ENCODE results near the gene TTC16.
A peak's percentile ranks its signal among the peaks of the same experiment; 100 is the strongest.
"Not testable (repeated sequence)": the region's sequence is repeated elsewhere in the genome, so short reads cannot be mapped to it uniquely, and the experiment has no call there.

The TTC16 gene

GRCh38 chr9:127746959-127747569 lies 31.2 kb downstream of the TTC16 start:
- DNase-seq, result peak; percentile 47

DNA sequence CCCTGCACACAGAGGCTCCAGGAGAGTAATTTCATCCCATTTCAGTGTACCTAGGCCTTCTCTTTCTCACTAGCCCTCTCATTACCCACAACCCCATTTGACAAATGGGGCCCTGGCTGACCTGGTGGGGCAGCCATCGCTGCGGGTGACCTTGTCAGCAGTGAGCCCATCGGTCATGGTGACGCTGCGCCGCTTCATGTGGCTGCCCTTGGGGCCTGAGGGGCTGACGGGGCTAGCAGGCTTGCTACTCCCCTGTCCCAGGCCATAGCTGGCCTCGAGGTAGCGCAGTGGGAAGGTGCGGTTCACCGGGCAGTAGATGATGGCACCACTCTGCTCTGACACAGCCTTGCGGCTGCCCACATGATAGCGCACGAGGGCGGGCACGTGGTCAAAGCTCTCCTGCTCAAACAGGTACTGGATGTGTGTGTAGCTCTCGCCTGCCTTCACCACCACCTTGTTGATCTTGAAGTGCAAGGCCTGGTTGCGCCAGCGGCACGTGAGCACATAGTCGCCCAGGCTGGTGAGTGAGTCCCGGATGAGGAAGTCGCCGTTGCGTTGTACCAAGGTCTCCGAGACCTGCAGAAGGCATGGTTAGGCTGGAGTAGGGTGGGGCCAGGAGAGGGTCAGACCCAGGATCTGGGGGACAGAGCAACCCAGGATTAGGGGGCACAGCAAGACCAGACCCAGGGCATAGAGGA lies 33.4 kb downstream of the TTC16 start:
- no peak for DNase-seq

GRCh38 chr9:127751269-127752054 lies 35.6 kb downstream of the TTC16 start:
- no peak for DNase-seq

- DNase-seq, result no peak
Measured at GRCh38 chr9:127753148-127753547, 37.3 kb downstream of the TTC16 start.

GRCh38 chr9:127753622-127754021 lies 37.7 kb downstream of the TTC16 start:
- no peak for DNase-seq

DNA sequence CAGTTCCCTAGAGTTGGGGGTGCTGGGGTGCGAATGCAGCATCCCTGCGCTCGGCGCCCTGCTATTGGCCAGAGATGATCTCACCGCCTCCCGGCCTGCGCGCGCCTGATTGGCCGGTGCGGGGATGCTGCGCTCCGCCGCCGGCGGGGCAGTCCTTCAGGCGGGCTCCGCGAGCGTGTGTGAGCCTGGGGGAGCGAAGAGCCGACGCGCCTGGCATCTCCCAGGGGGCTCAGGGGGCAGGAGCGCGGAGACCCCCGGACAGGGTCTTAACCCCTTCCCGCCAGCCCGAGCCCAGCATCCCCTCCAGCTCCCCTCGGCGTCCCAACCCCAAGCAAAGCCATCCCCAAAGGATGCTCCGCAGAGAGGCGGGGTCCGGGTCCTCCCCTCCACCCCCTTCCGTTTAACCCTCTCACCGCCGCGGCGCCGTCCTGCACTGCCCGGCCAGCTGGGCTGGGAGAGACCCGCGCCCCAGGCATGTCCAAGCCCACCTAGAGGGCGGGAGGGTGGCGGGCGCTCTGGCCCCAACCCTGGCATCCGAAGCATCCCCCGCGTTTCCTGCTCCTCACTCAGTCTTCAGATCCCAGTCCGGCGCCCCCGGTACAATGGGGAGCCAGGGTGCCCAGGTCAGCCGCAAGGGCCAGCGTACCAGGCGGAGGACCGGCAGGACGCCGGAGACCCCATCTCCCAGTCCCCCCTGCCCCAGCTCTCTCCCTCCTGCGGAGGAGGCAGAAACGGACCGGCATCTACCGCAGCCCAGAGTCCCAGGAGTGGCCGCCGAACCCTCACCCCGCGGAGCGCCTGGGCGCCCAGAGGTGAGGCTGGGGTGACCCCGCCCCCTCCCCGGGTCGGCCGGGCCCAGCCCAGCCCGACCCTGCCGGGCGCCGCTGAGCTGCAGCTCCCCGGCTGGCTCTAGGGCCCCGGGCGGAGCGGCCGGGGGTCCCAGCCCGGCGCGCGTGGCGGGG lies 38.5 kb downstream of the TTC16 start:
- no peak for DNase-seq

- DNase-seq, result no peak
Measured at GRCh38 chr9:127755061-127756060, 39.5 kb downstream of the TTC16 start.

DNA sequence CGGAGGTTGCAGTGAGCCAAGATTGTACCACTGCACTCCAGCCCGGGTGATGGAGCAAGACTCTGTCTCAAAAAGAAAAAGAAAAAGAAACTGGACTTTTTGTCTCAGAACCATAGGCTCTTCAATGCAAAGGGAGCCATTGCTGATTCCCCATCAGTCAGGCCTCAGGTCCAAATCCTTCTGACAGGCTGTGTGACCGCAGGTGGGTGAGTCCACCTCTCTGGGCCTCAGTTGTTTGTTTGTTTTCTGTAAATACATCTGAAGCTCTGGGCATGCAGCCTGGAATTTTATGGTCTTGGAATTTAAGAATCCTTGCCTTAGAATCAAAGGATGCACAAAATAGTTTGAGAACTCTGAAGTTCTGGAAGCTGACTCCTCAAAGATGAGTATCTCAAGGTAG lies 40.4 kb downstream of the TTC16 start:
- DNase-seq, result no peak

DNA sequence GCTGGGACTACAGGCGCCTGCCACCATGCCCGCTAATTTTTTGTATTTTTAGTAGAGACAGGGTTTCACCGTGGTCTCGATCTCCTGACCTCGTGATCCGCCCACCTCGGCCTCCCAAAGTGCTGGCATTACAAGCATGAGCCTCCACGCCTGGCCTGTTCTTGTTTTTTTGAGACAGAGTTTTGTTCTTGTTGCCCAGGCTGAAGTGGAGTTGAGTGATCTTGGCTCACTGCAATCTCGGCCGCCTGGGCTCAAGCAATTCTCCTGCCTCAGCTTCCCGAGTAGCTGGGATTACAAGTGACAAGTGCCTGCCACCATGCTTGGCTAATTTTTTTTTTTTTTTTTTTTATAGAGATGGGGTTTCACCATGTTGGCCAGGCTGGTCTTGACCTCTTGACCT lies 40.9 kb downstream of the TTC16 start:
- DNase-seq, result not testable (repeated sequence)

DNA sequence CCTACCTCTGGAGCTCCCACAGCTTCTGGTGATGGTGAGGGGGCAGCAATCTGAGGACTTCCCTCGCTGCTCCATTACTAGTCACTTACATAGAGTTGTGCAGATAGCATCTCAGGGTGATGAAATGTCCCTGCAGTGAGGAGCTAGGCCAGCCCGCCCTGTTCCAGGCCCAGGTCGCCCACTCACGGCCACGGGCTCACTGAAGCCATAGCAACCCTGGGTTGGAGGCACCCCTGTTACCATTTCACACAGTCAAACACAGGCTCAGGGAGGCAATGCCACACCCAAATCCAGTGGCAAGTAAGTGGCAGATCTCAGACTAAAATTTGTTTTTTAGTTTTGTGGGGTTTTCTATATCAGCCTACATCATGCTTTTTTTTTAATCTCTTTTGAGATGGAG lies 43.0 kb downstream of the TTC16 start:
- no peak for DNase-seq

- DNase-seq, result no peak
Measured at GRCh38 chr9:127761061-127761460, 45.2 kb downstream of the TTC16 start.

DNA sequence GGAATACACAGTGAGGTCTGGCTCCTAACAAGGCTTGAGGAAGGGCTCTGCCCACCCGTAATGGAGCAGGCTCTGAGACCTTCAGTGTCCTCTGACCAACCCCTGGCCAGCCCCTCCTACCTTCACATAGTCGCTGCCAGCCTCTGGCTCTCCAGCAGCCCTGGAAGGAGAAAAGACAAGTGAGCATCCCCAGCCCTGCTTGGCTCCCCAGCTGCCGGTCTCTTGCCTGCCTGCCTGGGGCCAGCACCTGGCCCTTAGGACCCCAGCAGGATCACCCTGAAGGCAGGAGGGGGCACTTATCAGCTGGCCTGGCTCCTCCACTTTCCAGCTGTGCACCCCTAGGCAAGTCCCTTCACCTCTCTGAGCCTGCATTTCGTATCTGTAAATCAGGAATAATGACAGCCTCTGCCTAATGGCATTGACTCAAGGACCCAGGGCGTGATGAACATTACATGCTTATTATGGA lies 45.6 kb downstream of the TTC16 start:
- DNase-seq, result no peak

GRCh38 chr9:127762111-127762676 lies 46.3 kb downstream of the TTC16 start:
- no peak for DNase-seq

DNA sequence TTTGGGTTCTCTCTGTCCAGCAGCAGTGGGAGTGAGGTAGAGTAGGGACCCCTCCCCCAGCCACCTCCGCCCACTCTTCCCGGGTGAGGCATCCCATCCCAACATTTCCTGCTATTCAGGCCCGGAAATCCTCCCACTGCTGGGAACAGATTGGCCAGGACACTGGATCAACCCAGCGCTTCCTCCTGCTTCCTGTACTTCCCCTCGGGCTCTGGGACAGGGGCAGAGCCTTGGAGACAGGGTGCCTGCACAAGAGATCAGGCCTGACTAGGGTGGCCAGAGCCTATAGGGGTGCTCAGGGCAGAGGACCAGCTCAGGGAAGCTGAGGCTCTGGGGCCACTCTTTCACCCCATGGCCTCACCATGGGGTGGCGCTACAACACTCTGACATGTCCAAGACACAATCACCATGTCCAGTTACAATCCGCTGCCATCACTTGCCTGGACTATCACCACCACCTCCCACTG lies 48.1 kb downstream of the TTC16 start:
- DNase-seq, result peak; percentile 19

DNA sequence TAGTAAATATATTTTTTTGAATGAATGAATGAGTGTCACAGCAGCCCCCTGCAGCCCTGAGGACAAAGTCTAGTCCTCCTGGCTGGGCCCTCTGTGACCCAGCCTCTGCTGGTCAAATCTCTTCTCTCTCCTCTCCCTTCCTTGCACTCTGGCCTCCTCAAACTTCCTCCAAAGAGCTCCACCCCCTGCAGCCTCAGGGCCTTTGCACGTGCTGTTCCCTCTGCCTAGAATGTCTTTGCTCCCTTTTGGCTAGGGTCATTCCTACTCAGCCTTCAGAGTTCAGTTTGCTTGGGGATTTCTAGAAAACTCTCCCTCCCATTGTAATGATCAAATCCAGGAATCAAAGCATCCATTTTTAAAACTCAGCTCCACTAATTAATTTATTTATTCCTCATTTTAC lies 49.5 kb downstream of the TTC16 start:
- DNase-seq, result no peak

DNA sequence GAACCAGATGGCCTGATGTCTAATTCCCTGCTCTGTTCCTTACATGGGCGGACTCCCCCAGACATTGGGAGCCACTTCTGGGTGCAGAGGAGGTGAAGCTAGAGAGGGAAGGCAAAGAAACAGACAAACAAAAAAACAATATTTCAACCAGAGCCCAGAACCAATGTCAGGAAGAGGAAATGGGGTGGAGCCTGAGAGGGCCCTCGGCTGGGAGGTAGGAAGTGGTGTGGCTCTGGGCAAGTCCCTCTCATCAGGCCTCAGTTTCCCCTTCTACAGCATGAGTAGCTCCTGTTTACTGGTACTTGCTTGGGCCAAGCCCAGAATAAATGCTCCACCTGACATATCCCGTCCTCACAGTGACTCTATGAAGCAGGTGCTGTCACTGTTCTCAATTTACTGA lies 51.5 kb downstream of the TTC16 start:
- DNase-seq, result peak; percentile 27

- DNase-seq, result no peak
Measured at GRCh38 chr9:127767909-127768331, 52.0 kb downstream of the TTC16 start.

DNA sequence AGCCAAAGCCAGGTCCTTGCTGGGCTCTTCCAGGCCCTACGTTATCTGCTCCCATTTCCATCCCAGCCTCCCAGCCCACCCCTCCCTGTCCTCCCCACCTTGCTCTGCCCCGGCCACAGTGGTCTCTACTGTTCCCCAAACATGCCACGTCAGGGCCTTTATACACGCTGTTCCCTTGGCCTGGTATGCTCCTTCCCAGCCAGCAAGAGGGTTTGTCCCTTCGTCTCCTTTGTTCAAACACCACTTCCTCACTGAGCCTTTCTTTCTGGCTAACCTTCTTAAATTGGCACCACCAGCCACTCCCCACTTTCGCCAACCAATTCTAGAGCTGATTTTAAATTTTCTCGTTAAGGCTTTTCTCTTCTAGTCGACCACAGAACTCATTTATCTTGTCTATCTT lies 52.8 kb downstream of the TTC16 start:
- no peak for DNase-seq

GRCh38 chr9:127769101-127769500 lies 53.2 kb downstream of the TTC16 start:
- no peak for DNase-seq

- no peak for DNase-seq
Measured at GRCh38 chr9:127769929-127770582, 54.2 kb downstream of the TTC16 start.

GRCh38 chr9:127770583-127770904 lies 54.7 kb downstream of the TTC16 start:
- DNase-seq, result no peak
